GM23338 (cell line): ENCODE results near the gene GJB4. TPM values are rescaled to one million over a fixed set of nuclear protein-coding genes. Genes with fewer than 3 reads are reported as not detected.

Source experiments
- ATAC-seq: fragments of 200-7000 bp; cut with Tn5 transposase; 3 replicates; pipeline ENCODE4 v1.9.1; 2020
- DNase-seq: peaks from one replicate; pipeline ENCODE4 v3.0.0-alpha.2; 2015; ENCODE audit warnings: low spot score
- H2AFZ ChIP-seq: fragments of 200-600 bp; sonication (generic); 2 replicates; pipeline ENCODE4 v1.8.0; 2016; ENCODE audit warnings: antibody characterized with exemption, mild to moderate bottlenecking, moderate library complexity
- H3F3A ChIP-seq: fragments of 200-600 bp; sonication (generic); replicated peaks from 2 replicates; pipeline ENCODE4 v1.8.0; 2017; ENCODE audit warnings: antibody characterized with exemption, mixed run types, low read depth
- H3K27ac ChIP-seq: fragments of 200-600 bp; sonication (generic); 2 replicates; pipeline ENCODE4 v1.6.1; 2016; ENCODE audit warnings: low read depth
- H3K27me3 ChIP-seq: fragments of 200-600 bp; sonication (generic); 2 replicates; pipeline ENCODE4 v1.8.0; 2016; ENCODE audit warnings: mild to moderate bottlenecking, mixed run types, moderate library complexity; ENCODE audit not compliant: insufficient read depth
- H3K36me3 ChIP-seq: fragments of 200-600 bp; sonication (generic); 2 replicates; pipeline ENCODE4 v1.8.0; 2016; ENCODE audit warnings: mild to moderate bottlenecking; ENCODE audit not compliant: insufficient read depth
- H3K4me1 ChIP-seq: fragments of 200-600 bp; sonication (generic); 2 replicates; pipeline ENCODE4 v1.8.0; 2016; ENCODE audit warnings: mild to moderate bottlenecking, moderate library complexity; ENCODE audit not compliant: insufficient read depth
- H3K4me2 ChIP-seq: fragments of 200-600 bp; sonication (generic); 2 replicates; pipeline ENCODE4 v1.7.1; 2017; ENCODE audit warnings: mixed run types
- H3K4me3 ChIP-seq: fragments of 200-600 bp; sonication (generic); 2 replicates; pipeline ENCODE4 v1.6.1; 2016; ENCODE audit warnings: mixed run types
- H3K79me2 ChIP-seq: fragments of 200-600 bp; sonication (generic); replicated peaks from 2 replicates; pipeline ENCODE4 v1.8.0; 2017; ENCODE audit warnings: mild to moderate bottlenecking; ENCODE audit not compliant: insufficient read depth
- H3K9me2 ChIP-seq: fragments of 200-600 bp; sonication (generic); 2 replicates; pipeline ENCODE4 v1.8.0; 2017; ENCODE audit not compliant: insufficient read depth
- H4K20me1 ChIP-seq: fragments of 200-600 bp; sonication (generic); replicated peaks from 2 replicates; pipeline ENCODE4 v1.8.0; 2017; ENCODE audit warnings: mild to moderate bottlenecking; ENCODE audit not compliant: insufficient read depth
- H3K27ac Mint-ChIP-seq: 2 replicates; pipeline ENCODE4 v1.8.0; 2020; ENCODE audit warnings: inconsistent platforms, mild to moderate bottlenecking, moderate library complexity, mixed read lengths
- H3K27me3 Mint-ChIP-seq: 3 replicates; pipeline ENCODE4 v1.8.0; 2022; ENCODE audit warnings: low read depth, mild to moderate bottlenecking, moderate library complexity, mixed read lengths, inconsistent platforms; ENCODE audit not compliant: insufficient read depth, poor library complexity
- H3K36me3 Mint-ChIP-seq: 3 replicates; pipeline ENCODE4 v1.8.0; 2021; ENCODE audit warnings: low read depth, mild to moderate bottlenecking, inconsistent platforms, moderate library complexity, mixed read lengths
- H3K4me1 Mint-ChIP-seq: 3 replicates; pipeline ENCODE4 v1.8.0; 2020; ENCODE audit warnings: mild to moderate bottlenecking, inconsistent platforms, mixed read lengths
- H3K4me3 Mint-ChIP-seq: 3 replicates; pipeline ENCODE4 v1.8.0; 2021; ENCODE audit warnings: moderate library complexity, mild to moderate bottlenecking, inconsistent platforms, mixed read lengths
- H3K9me3 Mint-ChIP-seq: 3 replicates; pipeline ENCODE4 v1.8.0; 2020; ENCODE audit warnings: moderate library complexity, mild to moderate bottlenecking, inconsistent platforms, mixed read lengths
- CTCF ChIP-seq, 2 experiments: fragments of 200-600 bp in 1 of 2; sonication (generic) in 1 of 2; conservative IDR thresholded peaks; 2 replicates each; pipeline versions ENCODE4 v1.5.1 to v1.6.1; 2016 to 2017; ENCODE audit warnings: antibody characterized with exemption in 2 of 2, low read depth in 2 of 2, mild to moderate bottlenecking in 2 of 2, moderate library complexity in 1 of 2
- POLR2AphosphoS5 ChIP-seq: IDR thresholded peaks from 2 replicates; pipeline ENCODE4 v1.6.1; 2016; ENCODE audit warnings: antibody characterized with exemption, low read depth
- STAT1 ChIP-seq: IDR thresholded peaks from one replicate; pipeline ENCODE4 v1.6.1; 2016; ENCODE audit warnings: antibody characterized with exemption; ENCODE audit not compliant: unreplicated experiment
- polyA plus RNA-seq: library from polyadenylated mRNA; unstranded; fragments of >200 nt; fragmentation: Nextera tagmentation; extraction: Ambion mirVana; gene quantifications from 2 replicates; pipeline ENCODE4 v1.2.1, GENCODE V29; 2016
- total RNA-seq: library from RNA; depleted of rRNA; stranded (reverse); fragments of >200 nt; shearing (Covaris generic); gene quantifications from 2 replicates; pipeline ENCODE4 v1.2.3, GENCODE V29; 2014
- TF ChIP-seq, protein P1 (sequence below): IDR thresholded peaks from 2 replicates; pipeline ENCODE4 v1.6.1; 2016; ENCODE audit warnings: antibody characterized with exemption
- TF ChIP-seq, protein P2 (sequence below): fragments of 250-450 bp; sonication (Bioruptor Pico); IDR thresholded peaks from 2 replicates; pipeline ENCODE4 v1.5.0; 2020; ENCODE audit warnings: mild to moderate bottlenecking, moderate library complexity

Gene GJB4
- total and polyA plus RNA-seq, 2 experiments from 2014 or later = 0.07 TPM; not detected in 1

DNA sequence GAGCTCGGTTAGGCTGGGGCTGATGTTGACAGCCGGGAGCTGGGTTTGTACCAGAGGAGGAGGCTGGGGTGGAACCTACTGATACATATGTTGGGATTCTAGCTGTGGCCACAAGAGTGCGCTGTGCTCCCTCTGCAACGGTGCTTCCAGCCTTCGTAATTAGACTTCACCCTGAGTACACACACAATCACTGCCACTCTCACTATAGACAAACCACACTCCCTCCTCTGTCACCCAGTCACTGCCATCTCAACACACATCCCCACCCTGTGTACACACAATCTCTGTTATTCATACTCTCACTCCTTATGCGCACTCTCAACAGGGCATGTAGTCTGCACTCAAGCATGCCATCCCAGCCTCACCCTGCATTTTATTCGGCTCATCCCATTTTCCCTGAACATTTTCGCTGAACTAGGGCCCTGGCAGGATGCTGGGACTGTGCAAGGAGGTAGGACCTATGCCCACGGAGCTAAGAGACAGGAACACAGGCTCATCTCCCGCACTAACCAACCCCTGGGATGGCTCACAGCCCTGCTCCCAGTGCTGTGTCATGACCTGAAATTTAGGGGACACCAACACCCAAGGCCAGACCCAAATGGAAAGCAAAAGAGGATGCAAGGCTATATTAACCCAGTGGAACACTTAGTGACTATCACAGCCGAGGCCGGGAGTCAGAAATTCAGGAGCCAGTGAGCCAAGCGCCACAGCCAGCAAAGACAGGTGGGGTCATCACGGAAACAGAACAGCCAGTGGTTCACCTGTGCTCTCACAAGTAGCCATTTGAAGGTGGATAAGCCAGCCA is 27.2 kb downstream of the GJB4 start:
- Mint-ChIP-seq H3K4me1 (peaks cover 5% of the 10 kb centered on the region), H3K36me3 (no peaks in the 10 kb centered on the region), H3K4me3 (no peak overlapping the region), H3K27ac (no peak overlapping the region), H3K27me3 (peaks cover 24% of the 10 kb centered on the region), H3K9me3 (no peaks in the 10 kb centered on the region)
- no peaks in the 10 kb centered on the region for H3K9me2 ChIP-seq
- H3K27ac ChIP-seq = no peak overlapping the region
- peak; percentile 89 for DNase-seq
- H3K79me2 ChIP-seq = no peaks in the 10 kb centered on the region
- ATAC-seq = peak; percentile 62
- H3K4me1 ChIP-seq = no peaks in the 10 kb centered on the region; the same call in 1 of the 2 replicates
- peaks cover 15% of the 10 kb centered on the region for H3K27me3 ChIP-seq
- H3K36me3 ChIP-seq = no peaks in the 10 kb centered on the region
- no peak overlapping the region for H3K4me2 ChIP-seq
- no peaks in the 10 kb centered on the region for H4K20me1 ChIP-seq
- TF ChIP-seq POLR2AphosphoS5 (no peak), CTCF (conservative IDR thresholded peaks at IDR 0.05; ENCODE audit: low read depth in 2 of 2) (peak; percentile 70 to 95), STAT1 (no peak)
- TF ChIP-seq, protein P1, sequence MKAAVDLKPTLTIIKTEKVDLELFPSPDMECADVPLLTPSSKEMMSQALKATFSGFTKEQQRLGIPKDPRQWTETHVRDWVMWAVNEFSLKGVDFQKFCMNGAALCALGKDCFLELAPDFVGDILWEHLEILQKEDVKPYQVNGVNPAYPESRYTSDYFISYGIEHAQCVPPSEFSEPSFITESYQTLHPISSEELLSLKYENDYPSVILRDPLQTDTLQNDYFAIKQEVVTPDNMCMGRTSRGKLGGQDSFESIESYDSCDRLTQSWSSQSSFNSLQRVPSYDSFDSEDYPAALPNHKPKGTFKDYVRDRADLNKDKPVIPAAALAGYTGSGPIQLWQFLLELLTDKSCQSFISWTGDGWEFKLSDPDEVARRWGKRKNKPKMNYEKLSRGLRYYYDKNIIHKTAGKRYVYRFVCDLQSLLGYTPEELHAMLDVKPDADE = no peak
- no peak overlapping the region for H2AFZ ChIP-seq
- no peaks in the 10 kb centered on the region for H3F3A ChIP-seq
- no peak overlapping the region for H3K4me3 ChIP-seq

DNA sequence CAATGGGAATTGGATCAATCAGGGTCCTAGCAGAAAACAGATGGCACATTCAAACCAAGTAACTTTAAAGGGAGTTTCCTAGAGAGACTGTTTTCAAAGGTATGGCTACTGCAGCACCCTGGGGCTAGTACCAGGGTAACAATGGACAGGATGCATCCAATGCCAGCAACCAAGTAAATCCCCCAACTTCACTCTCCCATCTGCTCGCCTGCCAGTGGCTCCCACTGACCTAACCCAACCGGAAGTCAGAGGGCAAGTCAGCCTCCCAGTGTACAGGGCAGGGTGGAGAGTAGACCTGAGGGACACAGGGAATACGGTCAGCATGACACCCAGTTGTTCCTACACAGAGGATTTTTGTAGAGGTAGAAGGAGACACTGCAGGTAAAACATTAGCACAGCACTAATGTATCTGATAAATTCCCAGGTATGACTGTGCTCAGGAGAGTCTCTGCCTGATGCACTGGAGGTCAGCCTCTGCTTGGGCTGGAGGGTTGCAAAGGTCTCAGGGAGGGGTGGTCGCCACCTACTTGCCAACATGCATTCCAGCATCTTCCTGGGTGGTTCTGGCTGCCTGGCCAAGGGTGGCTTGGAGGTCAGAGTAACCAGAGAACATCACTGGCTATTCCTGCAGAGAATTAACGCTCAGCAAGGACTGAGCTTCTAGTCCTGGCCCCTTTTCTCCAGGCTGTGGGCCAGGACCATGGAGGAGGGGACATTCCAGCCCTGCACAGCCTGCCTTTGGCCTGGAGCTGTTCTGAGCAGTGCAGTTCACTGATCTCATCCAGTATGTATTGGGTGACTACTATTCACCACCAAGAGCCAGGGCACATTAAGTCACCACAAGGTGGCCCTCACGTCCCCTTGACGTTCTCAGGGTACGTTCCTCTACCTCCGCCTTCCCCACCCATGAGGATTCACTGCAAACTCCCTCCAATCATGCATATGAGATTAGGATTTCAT is 28.2 kb downstream of the GJB4 start:
- ATAC-seq (peak; percentile 55), DNase-seq (peak; percentile 64)
- Histone ChIP-seq H3K27me3 (peaks cover 14% of the 10 kb centered on the region), H3K79me2 (no peaks in the 10 kb centered on the region), H3K27ac (no peak overlapping the region), H2AFZ (no peak overlapping the region), H3K4me3 (no peak overlapping the region), H3K4me1 (no peaks in the 10 kb centered on the region), H3K4me2 (no peak overlapping the region), H3K36me3 (no peaks in the 10 kb centered on the region), H3K9me2 (no peaks in the 10 kb centered on the region), H3F3A (no peaks in the 10 kb centered on the region), H4K20me1 (no peaks in the 10 kb centered on the region)
- no peaks in the 10 kb centered on the region for H3K9me3 Mint-ChIP-seq
- no peak overlapping the region for H3K4me3 Mint-ChIP-seq
- no peak overlapping the region for H3K27ac Mint-ChIP-seq
- H3K36me3 Mint-ChIP-seq = no peaks in the 10 kb centered on the region
- H3K27me3 Mint-ChIP-seq = peaks cover 25% of the 10 kb centered on the region
- H3K4me1 Mint-ChIP-seq = peaks cover 7% of the 10 kb centered on the region
- TF ChIP-seq, protein P2, sequence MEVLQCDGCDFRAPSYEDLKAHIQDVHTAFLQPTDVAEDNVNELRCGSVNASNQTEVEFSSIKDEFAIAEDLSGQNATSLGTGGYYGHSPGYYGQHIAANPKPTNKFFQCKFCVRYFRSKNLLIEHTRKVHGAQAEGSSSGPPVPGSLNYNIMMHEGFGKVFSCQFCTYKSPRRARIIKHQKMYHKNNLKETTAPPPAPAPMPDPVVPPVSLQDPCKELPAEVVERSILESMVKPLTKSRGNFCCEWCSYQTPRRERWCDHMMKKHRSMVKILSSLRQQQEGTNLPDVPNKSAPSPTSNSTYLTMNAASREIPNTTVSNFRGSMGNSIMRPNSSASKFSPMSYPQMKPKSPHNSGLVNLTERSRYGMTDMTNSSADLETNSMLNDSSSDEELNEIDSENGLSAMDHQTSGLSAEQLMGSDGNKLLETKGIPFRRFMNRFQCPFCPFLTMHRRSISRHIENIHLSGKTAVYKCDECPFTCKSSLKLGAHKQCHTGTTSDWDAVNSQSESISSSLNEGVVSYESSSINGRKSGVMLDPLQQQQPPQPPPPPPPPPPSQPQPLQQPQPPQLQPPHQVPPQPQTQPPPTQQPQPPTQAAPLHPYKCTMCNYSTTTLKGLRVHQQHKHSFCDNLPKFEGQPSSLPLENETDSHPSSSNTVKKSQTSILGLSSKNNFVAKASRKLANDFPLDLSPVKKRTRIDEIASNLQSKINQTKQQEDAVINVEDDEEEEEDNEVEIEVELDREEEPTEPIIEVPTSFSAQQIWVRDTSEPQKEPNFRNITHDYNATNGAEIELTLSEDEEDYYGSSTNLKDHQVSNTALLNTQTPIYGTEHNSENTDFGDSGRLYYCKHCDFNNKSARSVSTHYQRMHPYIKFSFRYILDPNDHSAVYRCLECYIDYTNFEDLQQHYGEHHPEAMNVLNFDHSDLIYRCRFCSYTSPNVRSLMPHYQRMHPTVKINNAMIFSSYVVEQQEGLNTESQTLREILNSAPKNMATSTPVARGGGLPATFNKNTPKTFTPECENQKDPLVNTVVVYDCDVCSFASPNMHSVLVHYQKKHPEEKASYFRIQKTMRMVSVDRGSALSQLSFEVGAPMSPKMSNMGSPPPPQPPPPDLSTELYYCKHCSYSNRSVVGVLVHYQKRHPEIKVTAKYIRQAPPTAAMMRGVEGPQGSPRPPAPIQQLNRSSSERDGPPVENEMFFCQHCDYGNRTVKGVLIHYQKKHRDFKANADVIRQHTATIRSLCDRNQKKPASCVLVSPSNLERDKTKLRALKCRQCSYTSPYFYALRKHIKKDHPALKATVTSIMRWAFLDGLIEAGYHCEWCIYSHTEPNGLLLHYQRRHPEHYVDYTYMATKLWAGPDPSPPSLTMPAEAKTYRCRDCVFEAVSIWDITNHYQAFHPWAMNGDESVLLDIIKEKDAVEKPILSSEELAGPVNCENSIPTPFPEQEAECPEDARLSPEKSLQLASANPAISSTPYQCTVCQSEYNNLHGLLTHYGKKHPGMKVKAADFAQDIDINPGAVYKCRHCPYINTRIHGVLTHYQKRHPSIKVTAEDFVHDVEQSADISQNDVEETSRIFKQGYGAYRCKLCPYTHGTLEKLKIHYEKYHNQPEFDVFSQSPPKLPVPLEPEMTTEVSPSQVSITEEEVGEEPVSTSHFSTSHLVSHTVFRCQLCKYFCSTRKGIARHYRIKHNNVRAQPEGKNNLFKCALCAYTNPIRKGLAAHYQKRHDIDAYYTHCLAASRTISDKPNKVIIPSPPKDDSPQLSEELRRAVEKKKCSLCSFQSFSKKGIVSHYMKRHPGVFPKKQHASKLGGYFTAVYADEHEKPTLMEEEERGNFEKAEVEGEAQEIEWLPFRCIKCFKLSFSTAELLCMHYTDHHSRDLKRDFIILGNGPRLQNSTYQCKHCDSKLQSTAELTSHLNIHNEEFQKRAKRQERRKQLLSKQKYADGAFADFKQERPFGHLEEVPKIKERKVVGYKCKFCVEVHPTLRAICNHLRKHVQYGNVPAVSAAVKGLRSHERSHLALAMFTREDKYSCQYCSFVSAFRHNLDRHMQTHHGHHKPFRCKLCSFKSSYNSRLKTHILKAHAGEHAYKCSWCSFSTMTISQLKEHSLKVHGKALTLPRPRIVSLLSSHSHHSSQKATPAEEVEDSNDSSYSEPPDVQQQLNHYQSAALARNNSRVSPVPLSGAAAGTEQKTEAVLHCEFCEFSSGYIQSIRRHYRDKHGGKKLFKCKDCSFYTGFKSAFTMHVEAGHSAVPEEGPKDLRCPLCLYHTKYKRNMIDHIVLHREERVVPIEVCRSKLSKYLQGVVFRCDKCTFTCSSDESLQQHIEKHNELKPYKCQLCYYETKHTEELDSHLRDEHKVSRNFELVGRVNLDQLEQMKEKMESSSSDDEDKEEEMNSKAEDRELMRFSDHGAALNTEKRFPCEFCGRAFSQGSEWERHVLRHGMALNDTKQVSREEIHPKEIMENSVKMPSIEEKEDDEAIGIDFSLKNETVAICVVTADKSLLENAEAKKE (CRISPR knock-in tag) = no peak
- peak; percentile 63 to 87 for TF ChIP-seq CTCF (conservative IDR thresholded peaks at IDR 0.05; ENCODE audit: low read depth in 2 of 2)
